ENCODE measurements around the gene UBE3B.

Gene UBE3B

DNA sequence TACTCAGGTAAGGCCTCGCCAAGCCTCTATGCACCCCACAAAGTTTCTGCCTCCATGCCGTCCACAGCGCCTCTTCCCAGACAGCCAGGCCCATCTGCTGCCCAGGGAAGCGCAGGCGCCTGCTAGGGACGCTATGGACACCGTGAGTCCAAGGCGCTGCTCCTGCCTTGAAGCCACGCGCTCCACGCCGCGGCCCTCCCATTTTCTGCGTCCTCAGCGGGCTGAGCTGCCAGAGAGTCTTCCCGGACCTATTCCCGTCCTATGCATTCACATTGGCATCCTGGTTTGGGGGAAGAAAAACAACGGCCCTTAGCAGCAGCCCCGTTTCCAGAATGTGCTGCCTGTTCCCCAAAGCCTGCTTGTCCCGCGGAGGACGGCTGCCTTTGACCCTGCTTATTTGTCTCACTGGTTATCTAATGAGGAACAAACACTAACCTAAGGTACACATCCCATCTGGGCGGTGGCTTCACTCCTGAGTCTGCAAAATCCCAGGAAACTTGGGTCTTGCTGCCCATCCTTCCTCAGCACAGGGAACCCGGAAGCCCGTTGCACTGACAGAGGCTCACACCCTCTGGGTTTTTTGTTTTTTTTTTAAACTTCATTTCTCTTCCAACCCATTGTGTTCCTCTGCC lies 57.9 kb downstream of the UBE3B start:
- DNase-seq: no peak

GRCh38 chr12:109535863-109536250 lies 58.4 kb downstream of the UBE3B start:
- DNase-seq: no peak

DNA sequence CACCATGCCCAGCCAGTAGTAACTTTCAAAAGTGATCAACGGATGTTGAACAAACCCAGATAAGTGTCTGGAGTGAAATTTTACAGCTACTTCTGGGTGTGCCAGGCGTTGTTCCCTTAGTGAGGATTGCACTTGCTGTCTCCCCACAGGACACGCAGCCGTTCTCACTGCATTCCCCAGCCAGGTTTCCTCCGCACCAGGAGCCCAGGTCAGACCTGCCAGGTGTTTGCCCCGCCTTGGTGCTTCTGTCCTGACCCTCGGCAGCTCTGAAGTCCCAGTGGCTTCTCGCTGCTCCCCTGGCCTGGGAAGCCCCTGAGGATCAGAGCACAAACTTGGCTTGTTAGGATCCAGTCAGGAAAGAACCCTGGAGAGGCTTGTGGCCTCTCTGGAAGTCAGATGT lies 59.7 kb downstream of the UBE3B start:
- no peak for DNase-seq

- no peak for DNase-seq
Observed at GRCh38 chr12:109538191-109538863, 60.9 kb downstream of the UBE3B start.

- DNase-seq: no peak
Observed at GRCh38 chr12:109539508-109539907, 62.1 kb downstream of the UBE3B start.

DNA sequence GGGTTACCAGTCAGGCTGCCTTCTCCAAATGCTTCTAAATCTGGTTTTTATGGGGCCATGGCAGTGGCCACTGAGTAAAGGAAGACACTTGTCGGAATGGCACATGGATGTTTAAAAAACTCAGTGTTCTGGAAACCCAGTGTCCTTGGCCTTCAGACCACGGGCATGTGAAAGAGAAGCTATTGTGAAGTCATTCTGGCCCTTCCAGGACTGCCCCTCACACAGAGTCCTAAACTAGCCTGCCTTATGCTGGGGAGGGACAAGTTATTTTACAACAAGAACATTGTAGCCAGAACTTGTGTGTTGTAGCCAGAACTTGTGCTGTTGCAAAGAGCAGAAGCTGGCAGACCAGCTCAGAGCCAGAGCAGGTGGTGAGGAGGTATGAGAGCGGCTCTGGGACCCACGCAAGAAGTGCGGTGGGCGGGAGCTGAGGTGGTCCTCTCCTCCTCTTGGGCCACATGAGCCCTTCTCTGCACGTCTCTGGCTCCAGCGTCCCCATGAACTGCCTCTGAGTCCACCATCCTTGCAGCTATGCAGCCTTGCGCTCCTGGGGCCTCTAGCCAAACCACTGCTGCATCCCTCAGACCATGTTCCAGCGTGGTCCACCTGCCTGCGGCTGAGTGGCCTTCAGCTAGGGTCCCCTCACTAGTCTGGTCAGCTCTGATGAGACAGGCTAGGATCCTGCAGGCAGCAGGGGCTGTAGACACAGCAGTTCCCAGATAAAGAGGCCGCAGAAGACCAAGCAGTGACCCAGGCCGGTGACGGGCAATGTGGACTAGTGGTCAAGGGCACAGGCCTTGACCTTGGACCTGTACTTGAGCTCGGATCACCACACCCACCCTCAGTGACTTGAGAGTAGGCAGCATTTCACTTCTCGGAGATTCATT lies 63.3 kb downstream of the UBE3B start:
- DNase-seq: no peak

GRCh38 chr12:109541413-109541726 lies 63.9 kb downstream of the UBE3B start:
- no peak for DNase-seq

DNA sequence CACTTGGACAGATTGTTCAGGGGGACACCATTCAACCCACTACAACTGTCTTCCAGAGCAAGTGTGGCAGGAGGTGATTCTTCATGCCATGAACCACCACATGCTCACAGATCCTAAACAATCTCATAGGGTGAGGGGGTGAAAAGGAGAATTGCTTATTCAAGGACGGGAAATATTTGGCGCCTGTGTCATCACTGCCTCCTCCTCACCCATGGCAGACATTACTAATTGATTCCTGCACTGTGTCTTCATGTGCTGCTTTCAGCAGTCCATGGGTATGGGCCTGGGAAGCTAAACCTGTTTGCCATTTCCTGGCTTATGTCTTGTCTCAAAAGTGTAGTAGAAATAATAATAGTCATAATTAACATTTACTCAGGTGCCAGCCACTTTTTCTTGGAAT lies 64.6 kb downstream of the UBE3B start:
- DNase-seq: no peak

GRCh38 chr12:109542876-109543275 lies 65.4 kb downstream of the UBE3B start:
- no peak for DNase-seq

DNA sequence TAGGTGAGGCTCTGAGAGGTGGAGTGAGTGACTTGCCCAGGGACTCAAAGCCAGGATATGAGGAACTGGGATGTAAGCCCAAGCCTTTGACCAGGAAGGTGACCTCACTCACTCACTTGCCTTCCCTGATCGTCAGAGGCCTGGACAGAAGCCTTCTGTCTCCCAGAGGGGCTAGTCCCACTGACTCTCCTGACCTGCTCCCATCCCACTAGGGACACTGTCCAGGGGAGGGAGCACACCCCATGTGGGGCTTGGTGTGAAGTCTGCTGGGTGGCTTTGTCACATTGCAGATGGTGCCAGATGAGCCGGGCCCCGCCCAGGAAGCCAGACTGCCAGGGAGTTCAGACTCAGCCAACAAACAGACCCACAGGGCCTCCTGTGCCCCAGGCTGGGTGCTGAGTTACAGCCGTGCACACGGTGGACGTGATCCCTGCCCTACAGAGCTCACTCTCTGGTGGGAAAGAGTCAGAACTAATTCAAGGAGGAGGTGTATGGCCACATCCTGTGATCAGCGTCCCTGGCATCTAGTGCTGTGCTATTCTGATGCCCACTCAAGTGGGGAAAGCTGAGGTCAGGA lies 67.6 kb downstream of the UBE3B start:
- DNase-seq: peak; percentile 19 to 28

DNA sequence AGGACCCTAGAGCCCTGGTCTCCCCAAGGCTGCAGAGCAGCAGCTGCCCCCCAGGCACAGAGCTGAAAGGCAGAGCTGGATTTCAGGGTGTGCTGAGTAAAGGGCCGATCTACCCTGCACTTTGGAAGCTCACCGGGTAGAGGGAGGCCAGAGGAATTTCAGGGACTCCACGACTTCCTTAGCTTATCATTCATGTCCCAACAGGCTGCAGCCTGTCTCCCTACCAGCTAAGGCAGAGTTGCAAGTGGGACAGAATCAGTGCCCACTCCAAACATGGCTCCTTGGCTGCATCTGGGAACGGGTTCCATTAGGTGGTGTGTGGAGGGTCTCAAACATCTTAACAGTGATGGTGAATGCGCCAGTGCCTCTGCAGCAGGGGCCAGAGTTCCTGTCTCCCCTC lies 68.4 kb downstream of the UBE3B start:
- DNase-seq: no peak

DNA sequence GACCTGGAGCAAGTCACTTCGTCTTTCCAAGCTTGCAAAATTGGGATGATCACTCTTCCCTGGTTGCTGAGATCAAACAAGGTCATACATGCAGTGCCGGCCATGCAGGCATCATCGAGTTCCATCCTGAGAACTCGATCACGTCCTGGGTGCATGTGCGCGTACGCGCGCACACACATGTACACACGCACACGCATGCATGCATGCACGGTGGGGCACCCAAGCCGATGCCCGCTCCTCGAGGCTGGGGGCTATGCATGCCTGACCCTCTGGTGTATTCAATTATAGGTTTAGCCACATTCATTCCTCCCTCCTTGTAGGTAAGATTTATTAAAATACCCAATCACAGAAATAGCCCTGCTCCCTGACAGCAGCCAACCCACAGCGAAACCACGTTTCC lies 69.9 kb downstream of the UBE3B start:
- no peak for DNase-seq

- no peak for DNase-seq
Observed at GRCh38 chr12:109548258-109548657, 70.8 kb downstream of the UBE3B start.

DNA sequence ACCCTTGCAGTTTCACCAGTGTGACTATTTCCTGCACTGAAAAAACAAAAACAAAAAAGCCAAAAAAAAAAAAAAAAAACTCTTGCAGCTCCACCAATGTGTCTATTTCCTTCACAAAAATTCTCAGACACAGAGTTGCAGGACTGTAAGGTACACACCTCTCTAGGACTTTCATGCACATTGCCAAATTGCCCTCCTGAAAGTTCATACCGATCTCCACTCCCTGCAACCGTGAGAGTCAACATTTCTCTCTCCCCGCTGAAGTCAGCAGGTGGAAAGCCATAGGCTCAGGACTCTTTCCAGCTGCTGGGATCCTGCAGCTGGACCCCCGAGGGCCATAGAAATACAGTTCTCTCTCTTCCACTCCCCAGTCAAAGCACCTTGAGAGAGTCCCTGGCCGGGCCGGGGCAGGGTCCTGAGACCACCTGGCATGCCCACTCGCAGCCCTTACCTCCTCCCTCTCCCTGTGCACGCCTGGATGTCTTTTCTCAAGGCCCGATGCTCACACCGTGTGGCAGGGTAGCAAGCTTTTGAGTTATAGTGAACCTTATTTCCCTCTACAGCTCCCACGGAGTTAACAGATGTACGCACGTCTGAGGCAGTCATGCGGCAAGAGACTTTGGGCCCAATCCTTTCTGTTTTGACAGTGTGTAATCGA lies 72.3 kb downstream of the UBE3B start:
- no peak for DNase-seq

DNA sequence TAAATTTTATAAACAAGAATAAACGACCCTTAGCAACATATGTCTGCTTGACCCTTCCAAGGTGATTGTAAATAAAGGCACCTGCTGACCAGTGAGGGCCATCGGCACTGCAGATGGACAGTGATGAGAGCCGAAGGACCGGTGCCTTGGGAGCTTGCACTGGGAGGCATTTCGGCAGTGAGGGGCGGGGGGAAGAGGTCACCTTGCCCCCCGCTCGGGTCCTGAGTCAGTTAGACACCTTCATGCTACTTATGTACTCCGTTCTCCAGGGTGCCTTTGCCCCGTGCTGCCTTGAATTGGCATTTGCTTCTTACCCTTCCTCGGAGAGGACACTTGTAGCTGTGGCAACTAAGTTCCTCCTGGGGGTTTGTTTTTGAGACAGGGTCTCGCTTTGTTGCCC lies 72.8 kb downstream of the UBE3B start:
- no peak for DNase-seq

DNA sequence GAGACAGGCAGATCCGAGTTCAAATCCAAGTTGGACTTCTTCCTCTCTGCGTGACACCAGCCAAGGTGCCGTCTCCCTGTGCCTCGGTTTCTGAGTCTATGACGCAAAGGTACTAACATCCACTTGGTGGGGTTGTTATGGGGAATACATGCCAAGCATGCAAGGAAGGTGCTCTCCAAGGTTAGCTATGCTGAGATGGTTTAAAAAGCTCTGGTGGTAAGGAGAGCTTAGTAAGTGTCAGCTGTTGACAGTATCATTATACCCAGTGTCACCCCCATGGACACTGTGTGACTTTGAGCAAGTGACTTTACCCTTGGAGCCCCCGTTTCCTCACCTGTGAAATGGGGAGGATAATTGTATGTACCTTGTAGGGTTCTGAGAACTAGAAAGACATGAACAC lies 73.7 kb downstream of the UBE3B start:
- no peak for DNase-seq

DNA sequence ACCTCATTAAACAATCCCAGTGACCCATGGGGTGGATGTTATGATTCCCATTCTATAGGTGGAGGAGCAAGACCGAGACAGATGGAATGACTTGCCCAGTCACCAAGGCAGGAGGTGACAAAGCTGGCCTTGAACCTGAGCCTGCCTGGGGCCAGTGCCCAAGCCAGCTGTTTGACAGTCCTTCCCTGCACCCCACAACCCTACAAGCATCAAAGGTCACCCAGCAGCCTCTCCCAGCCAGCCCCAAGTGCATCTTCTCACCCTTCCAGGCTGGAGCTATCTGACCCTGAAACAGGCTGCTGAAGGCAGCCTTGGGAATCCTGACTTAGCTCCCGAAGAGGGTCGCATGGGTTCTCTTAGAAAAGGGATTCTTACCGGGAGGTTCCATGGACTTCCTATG lies 75.5 kb downstream of the UBE3B start:
- DNase-seq: no peak

DNA sequence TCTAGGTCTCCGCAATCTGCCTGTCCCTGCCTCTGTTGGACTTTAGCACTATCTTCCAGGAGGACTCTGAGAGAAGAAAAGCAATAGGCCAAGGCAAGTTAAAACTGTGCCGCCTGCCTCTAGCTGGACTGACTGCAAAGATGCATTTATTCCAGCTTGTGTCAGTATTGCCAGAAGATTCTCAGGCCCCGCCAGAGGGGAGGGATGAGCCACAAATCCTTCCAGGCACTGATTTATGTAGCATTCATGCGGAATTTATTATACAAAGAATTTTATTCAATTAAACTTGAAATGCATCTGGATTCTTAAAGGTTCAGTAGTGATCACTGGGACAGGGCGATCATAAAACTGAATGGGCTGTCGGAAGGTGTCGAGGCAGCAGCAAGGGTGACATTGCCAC lies 76.0 kb downstream of the UBE3B start:
- DNase-seq: no peak

- no peak for DNase-seq
Observed at GRCh38 chr12:109553906-109554500, 76.6 kb downstream of the UBE3B start.

DNA sequence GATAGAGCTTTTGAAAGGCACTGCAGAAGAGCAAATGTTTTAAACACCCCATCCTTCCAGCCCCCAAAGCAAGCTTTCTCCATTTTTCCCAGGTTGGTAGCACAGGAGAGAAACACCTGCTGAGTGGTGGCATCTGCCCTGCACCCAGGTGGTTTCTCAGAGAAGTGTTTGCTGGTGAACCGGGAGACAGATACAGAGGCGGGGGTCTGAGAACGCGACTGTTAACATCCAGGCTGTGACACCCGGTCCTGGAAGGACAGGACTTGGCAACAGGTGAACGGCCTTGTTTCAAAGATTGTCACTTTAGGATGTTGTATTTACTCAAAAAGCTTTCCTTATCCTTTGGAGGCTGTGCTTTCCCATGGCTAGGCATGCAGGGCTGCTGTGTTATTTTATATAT lies 77.3 kb downstream of the UBE3B start:
- no peak for DNase-seq

DNA sequence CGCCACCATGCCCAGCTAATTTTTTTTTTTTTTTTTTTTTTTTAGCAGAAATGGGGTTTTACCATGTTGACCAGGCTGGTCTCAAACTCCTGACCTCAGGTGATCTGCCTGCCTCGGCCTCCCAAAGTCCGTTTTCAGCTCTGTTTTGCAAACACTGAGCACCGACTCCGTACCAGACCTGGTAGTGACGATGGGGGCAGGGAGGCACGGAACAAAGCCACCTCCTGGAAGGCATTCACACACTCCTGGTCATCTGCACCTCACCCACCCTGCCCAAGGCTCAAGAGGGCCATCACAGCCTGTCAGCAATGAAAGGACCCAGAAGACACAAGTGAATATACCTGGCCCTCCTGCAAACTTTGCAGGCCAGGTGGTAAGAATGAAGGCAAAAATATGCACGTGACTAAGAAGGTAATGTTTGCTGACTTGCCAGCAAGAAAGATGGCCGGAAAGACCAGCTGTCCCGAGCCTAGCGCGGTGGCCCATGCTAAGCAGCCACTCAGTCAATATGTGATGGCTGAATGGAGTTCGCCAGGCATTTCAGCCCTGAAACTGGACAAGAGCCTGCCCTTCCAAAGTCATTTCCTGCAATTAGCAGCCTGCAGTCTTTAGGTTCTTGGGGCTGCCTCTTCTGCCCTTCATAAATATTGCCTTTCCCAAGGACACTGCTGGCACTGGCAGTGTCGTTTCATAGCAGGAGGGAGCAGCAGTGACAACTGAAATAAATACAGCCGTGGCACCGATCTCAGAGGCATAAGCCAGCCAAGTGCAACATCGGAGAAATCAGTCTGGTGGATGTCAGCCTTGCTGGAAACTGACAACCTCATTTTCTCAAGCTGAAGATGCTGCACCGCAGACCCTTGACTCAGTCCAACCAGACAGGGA lies 78.2 kb downstream of the UBE3B start:
- DNase-seq: no peak

DNA sequence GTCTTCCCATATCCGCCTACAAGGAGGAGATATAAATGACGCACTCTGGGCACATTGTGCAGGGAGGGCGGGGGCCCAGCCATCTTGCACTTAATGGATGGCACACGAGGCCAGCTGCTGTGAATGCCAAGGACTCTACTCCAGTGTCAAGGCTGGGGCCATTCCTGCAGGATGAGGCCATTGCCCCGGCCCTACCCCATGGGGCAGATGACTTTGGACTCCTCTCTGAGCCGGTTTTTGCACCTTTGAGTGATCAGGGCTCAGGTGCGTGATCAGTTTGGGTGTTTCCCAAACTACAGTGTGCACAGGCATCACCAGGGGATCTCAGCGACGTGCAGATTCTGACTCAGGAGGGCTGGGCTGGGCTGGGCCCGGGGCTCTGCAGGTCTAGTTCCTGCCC lies 79.8 kb downstream of the UBE3B start:
- no peak for DNase-seq

Data from CD4-positive, alpha-beta T cell treated with Interleukin-1 beta for 1 hour (primary cell).